MM.1S (cell line): ENCODE results near the gene AMT.

Experiments
- DNase-seq: peaks from one replicate; pipeline ENCODE4 v3.0.0-alpha.2; 2015
- H2AFZ ChIP-seq: fragments of 300-600 bp; sonication (generic); 2 replicates; pipeline ENCODE4 v1.6.0; 2016; ENCODE audit warnings: antibody characterized with exemption, low read length
- H3F3A ChIP-seq: fragments of 300-600 bp; sonication (generic); 2 replicates; pipeline ENCODE4 v1.6.1; 2016; ENCODE audit warnings: mild to moderate bottlenecking, antibody characterized with exemption, low read length, moderate library complexity, mixed read lengths; ENCODE audit not compliant: insufficient read depth
- H3K27ac ChIP-seq: fragments of 300-600 bp; sonication (generic); 2 replicates; pipeline ENCODE4 v1.5.1; 2016; ENCODE audit warnings: mild to moderate bottlenecking, low read length
- H3K27me3 ChIP-seq: fragments of 300-600 bp; sonication (generic); replicated peaks from 2 replicates; pipeline ENCODE4 v1.6.0; 2016; ENCODE audit warnings: low read length; ENCODE audit not compliant: insufficient read depth
- H3K36me3 ChIP-seq: fragments of 300-600 bp; sonication (generic); replicated peaks from 2 replicates; pipeline ENCODE4 v1.6.1; 2016; ENCODE audit warnings: mild to moderate bottlenecking, low read length, mixed read lengths; ENCODE audit not compliant: insufficient read depth
- H3K4me1 ChIP-seq: fragments of 300-600 bp; sonication (generic); 2 replicates; pipeline ENCODE4 v1.6.1; 2016; ENCODE audit warnings: low read length, mixed read lengths
- H3K4me2 ChIP-seq: fragments of 300-600 bp; sonication (generic); 2 replicates; pipeline ENCODE4 v1.6.0; 2016; ENCODE audit warnings: low read depth, low read length
- H3K4me3 ChIP-seq: fragments of 300-600 bp; sonication (generic); 2 replicates; pipeline ENCODE4 v1.5.1; 2016; ENCODE audit warnings: low read length, mixed read lengths
- H3K79me2 ChIP-seq: fragments of 300-600 bp; sonication (generic); 2 replicates; pipeline ENCODE4 v1.6.1; 2016; ENCODE audit warnings: mixed run types, low read length, mixed read lengths
- H3K9ac ChIP-seq: fragments of 300-600 bp; sonication (generic); 2 replicates; pipeline ENCODE4 v1.6.1; 2016; ENCODE audit warnings: low read length, mixed read lengths
- H3K9me2 ChIP-seq: fragments of 300-600 bp; sonication (generic); replicated peaks from 2 replicates; pipeline ENCODE4 v1.6.1; 2016; ENCODE audit warnings: mild to moderate bottlenecking, low read length, mixed read lengths; ENCODE audit not compliant: insufficient read depth
- H3K9me3 ChIP-seq: fragments of 300-600 bp; sonication (generic); replicated peaks from 2 replicates; pipeline ENCODE4 v1.6.1; 2016; ENCODE audit warnings: mild to moderate bottlenecking, low read length, mixed read lengths; ENCODE audit not compliant: insufficient read depth
- H4K20me1 ChIP-seq: fragments of 300-600 bp; sonication (generic); 2 replicates; pipeline ENCODE4 v1.6.1; 2016; ENCODE audit warnings: mild to moderate bottlenecking, low read length, moderate library complexity, mixed read lengths; ENCODE audit not compliant: insufficient read depth
- CTCF ChIP-seq: fragments of 300-600 bp; sonication (generic); IDR thresholded peaks from 2 replicates; pipeline ENCODE4 v1.5.1; 2016; ENCODE audit warnings: antibody characterized with exemption, low read length, mixed read lengths
- EZH2 ChIP-seq: fragments of 300-600 bp; sonication (generic); optimal IDR thresholded peaks from 2 replicates; pipeline ENCODE3; 2017; ENCODE audit warnings: low read depth, mild to moderate bottlenecking, antibody characterized with exemption, low read length, mixed read lengths
- EZH2phosphoT487 ChIP-seq: fragments of 300-600 bp; sonication (generic); IDR thresholded peaks from 2 replicates; pipeline ENCODE4 v1.6.1; 2018; ENCODE audit warnings: antibody characterized with exemption, low read length

AMT gene

GRCh38 chr3:49416867-49417266 lies 5.4 kb downstream of the AMT start:
- H3F3A ChIP-seq, result peaks cover 23% of the 10 kb centered on the region
- H3K79me2 ChIP-seq, result peaks cover 29% of the 10 kb centered on the region
- DNase-seq, result no peak
- TF ChIP-seq EZH2 (no peak), CTCF (no peak), EZH2phosphoT487 (no peak)
- no peaks in the 10 kb centered on the region for H4K20me1 ChIP-seq
- no peaks in the 10 kb centered on the region for H3K9me3 ChIP-seq
- no peak overlapping the region for H3K4me3 ChIP-seq
- peak overlapping the region; percentile 83; the same call in 1 of the 2 replicates for H3K27ac ChIP-seq
- H3K4me1 ChIP-seq, result peaks cover 39% of the 10 kb centered on the region
- no peaks in the 10 kb centered on the region for H3K36me3 ChIP-seq
- no peak overlapping the region for H2AFZ ChIP-seq
- H3K27me3 ChIP-seq, result no peaks in the 10 kb centered on the region
- H3K9me2 ChIP-seq, result no peaks in the 10 kb centered on the region
- peak overlapping the region; percentile 29; the same call in 1 of the 2 replicates for H3K9ac ChIP-seq
- H3K4me2 ChIP-seq, result peak overlapping the region; percentile 38

GRCh38 chr3:49415931-49416601 lies 6.2 kb downstream of the AMT start:
- Histone ChIP-seq H3K4me2 (peak overlapping the region; percentile 38), H3F3A (peaks cover 23% of the 10 kb centered on the region), H3K4me3 (no peak overlapping the region), H3K27me3 (no peaks in the 10 kb centered on the region), H3K36me3 (no peaks in the 10 kb centered on the region), H3K9me2 (no peaks in the 10 kb centered on the region), H2AFZ (no peak overlapping the region), H3K27ac (peak overlapping the region; percentile 83), H3K9ac (peak overlapping the region; percentile 29; the same call in 1 of the 2 replicates), H4K20me1 (no peaks in the 10 kb centered on the region), H3K79me2 (peaks cover 33% of the 10 kb centered on the region), H3K9me3 (no peaks in the 10 kb centered on the region), H3K4me1 (peaks cover 39% of the 10 kb centered on the region)
- peak; percentile 76 for DNase-seq
- TF ChIP-seq CTCF, result no peak
- no peak for TF ChIP-seq EZH2
- TF ChIP-seq EZH2phosphoT487, result no peak

- no peak overlapping the region for H3K9ac ChIP-seq
- H3K9me2 ChIP-seq, result no peaks in the 10 kb centered on the region
- peaks cover 23% of the 10 kb centered on the region for H3F3A ChIP-seq
- peak overlapping the region; percentile 83; the same call in 1 of the 2 replicates for H3K27ac ChIP-seq
- H3K9me3 ChIP-seq, result no peaks in the 10 kb centered on the region
- peaks cover 45% of the 10 kb centered on the region for H3K4me1 ChIP-seq
- no peak overlapping the region for H3K4me2 ChIP-seq
- H3K27me3 ChIP-seq, result no peaks in the 10 kb centered on the region
- H2AFZ ChIP-seq, result no peak overlapping the region
- TF ChIP-seq EZH2phosphoT487, result no peak
- TF ChIP-seq CTCF, result no peak
- TF ChIP-seq EZH2, result no peak
- H3K79me2 ChIP-seq, result peaks cover 46% of the 10 kb centered on the region
- DNase-seq, result peak; percentile 11
- no peaks in the 10 kb centered on the region for H3K36me3 ChIP-seq
- peaks cover 9% of the 10 kb centered on the region; the same call in 1 of the 2 replicates for H4K20me1 ChIP-seq
- H3K4me3 ChIP-seq, result no peak overlapping the region
Measured at GRCh38 chr3:49414753-49415152, 7.5 kb downstream of the AMT start.
